ENCODE results near the gene RASD1.
"Not testable (repeated sequence)": the region's sequence is repeated elsewhere in the genome, so short reads cannot be mapped to it uniquely, and the experiment has no call there.

Gene RASD1

GRCh38 chr17:17491031-17491471 lies 5.1 kb downstream of the RASD1 start:
- TF ChIP-seq, protein P1, sequence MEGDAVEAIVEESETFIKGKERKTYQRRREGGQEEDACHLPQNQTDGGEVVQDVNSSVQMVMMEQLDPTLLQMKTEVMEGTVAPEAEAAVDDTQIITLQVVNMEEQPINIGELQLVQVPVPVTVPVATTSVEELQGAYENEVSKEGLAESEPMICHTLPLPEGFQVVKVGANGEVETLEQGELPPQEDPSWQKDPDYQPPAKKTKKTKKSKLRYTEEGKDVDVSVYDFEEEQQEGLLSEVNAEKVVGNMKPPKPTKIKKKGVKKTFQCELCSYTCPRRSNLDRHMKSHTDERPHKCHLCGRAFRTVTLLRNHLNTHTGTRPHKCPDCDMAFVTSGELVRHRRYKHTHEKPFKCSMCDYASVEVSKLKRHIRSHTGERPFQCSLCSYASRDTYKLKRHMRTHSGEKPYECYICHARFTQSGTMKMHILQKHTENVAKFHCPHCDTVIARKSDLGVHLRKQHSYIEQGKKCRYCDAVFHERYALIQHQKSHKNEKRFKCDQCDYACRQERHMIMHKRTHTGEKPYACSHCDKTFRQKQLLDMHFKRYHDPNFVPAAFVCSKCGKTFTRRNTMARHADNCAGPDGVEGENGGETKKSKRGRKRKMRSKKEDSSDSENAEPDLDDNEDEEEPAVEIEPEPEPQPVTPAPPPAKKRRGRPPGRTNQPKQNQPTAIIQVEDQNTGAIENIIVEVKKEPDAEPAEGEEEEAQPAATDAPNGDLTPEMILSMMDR (IDR thresholded peaks at IDR 0.05; ENCODE audit: low read depth, low read length, missing control alignments) = no peak
- no peak overlapping the region for H3K27ac ChIP-seq
- peaks cover 2% of the 10 kb centered on the region for H3K36me3 ChIP-seq (replicated peaks)
- no peak for DNase-seq
- in situ Hi-C loops (cut with HindIII; ENCODE audit: low pct_ligation_motif_present, low sequenced_read_pairs) = no loop called here
- H3K4me3 ChIP-seq (ENCODE audit: low read depth, low read length) = no peak overlapping the region
- no peaks in the 10 kb centered on the region for H3K27me3 ChIP-seq (replicated peaks)

DNA sequence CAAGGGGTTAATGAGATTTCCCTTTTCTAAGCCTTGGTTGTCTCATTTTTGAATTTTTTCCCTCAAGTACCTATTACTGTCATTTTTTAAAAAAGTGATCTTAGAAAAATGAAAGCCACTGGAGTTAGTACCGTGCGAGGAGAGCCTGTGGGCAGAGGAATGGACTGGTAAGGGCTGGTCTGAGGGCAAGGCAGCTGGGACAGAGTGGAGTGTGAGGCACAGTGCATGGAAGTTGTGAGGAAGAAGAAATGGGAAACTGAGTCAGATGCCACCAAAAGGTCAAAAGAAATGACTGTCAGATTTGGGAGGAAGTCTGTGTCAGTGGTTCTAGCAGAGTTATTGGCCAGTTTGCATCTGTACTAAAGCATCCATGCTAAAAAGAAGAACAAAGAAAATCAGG lies 8.2 kb downstream of the RASD1 start:
- in situ Hi-C loops (cut with HindIII; ENCODE audit: low pct_ligation_motif_present, low sequenced_read_pairs) = no loop called here
- DNase-seq = no peak
- H3K27me3 ChIP-seq (replicated peaks) = no peaks in the 10 kb centered on the region
- H3K27ac ChIP-seq = no peak overlapping the region
- TF ChIP-seq, protein P1 (IDR thresholded peaks at IDR 0.05; ENCODE audit: low read depth, low read length, missing control alignments) = no peak
- no peak overlapping the region for H3K4me3 ChIP-seq (ENCODE audit: low read depth, low read length)
- H3K36me3 ChIP-seq (replicated peaks) = peaks cover 2% of the 10 kb centered on the region

DNA sequence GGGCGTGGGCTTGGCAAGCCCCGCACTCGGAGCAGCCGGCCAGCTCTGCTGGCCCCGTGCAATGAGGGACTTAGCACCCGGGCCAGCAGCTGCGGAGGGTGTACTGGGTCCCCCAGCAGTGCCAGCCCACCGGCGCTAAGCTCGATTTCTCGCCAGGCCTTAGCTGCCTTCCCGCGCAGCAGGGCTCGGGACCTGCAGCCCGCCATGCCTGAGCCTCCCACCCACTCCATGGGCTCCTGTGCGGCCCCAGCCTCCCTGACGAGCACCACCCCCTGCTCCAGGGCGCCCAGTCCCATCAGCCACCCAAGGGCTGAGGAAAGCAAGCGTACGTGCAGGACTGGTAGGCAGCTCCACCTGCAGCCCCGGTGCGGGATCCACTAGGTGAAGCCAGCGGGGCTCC lies 9.8 kb downstream of the RASD1 start:
- DNase-seq; H3K4me3 ChIP-seq (ENCODE audit: low read depth, low read length); H3K27ac ChIP-seq; H3K36me3 ChIP-seq (replicated peaks); in situ Hi-C loops (cut with HindIII; ENCODE audit: low pct_ligation_motif_present, low sequenced_read_pairs); H3K27me3 ChIP-seq (replicated peaks): not testable (repeated sequence)

DNA sequence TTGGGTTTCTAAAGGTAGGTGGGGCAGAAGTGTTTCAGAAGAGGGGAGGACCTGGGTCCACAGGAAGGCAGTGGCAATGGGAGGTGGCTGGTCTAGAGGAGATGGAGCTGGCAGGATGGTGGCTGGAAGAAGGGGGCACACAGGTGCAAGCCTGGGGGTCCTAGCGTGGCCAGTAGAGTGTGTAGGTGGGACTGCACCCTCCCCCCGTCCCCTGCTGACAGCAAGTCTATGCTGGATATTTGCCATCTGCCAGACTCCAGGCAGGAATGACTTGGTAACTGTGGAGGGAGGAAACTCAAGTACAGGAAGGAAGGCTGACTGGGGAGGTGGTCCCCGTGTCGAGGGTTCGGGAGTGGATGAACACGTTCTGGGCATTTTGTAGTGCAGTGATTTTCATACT lies 10.8 kb downstream of the RASD1 start:
- no peak overlapping the region for H3K27ac ChIP-seq
- no peak for DNase-seq
- H3K36me3 ChIP-seq (replicated peaks) = peaks cover 2% of the 10 kb centered on the region
- H3K27me3 ChIP-seq (replicated peaks) = no peaks in the 10 kb centered on the region
- in situ Hi-C loops (cut with HindIII; ENCODE audit: low pct_ligation_motif_present, low sequenced_read_pairs) = no loop called here
- TF ChIP-seq, protein P1 (IDR thresholded peaks at IDR 0.05; ENCODE audit: low read depth, low read length, missing control alignments) = no peak
- no peak overlapping the region for H3K4me3 ChIP-seq (ENCODE audit: low read depth, low read length)

- no peak overlapping the region for H3K4me3 ChIP-seq (ENCODE audit: low read depth, low read length)
- TF ChIP-seq, protein P1 (IDR thresholded peaks at IDR 0.05; ENCODE audit: low read depth, low read length, missing control alignments) = no peak
- H3K36me3 ChIP-seq (replicated peaks) = peaks cover 2% of the 10 kb centered on the region
- no peaks in the 10 kb centered on the region for H3K27me3 ChIP-seq (replicated peaks)
- in situ Hi-C loops (cut with HindIII; ENCODE audit: low pct_ligation_motif_present, low sequenced_read_pairs) = no loop called here
- DNase-seq = no peak
- no peak overlapping the region for H3K27ac ChIP-seq
Observed at GRCh38 chr17:17484451-17484899, 11.7 kb downstream of the RASD1 start.

GRCh38 chr17:17481860-17482259 lies 14.3 kb downstream of the RASD1 start:
- no peak overlapping the region for H3K4me3 ChIP-seq (ENCODE audit: low read depth, low read length)
- TF ChIP-seq, protein P1 (IDR thresholded peaks at IDR 0.05; ENCODE audit: low read depth, low read length, missing control alignments) = no peak
- in situ Hi-C loops (cut with HindIII; ENCODE audit: low pct_ligation_motif_present, low sequenced_read_pairs) = no loop called here
- DNase-seq = no peak
- H3K27ac ChIP-seq = no peak overlapping the region
- no peaks in the 10 kb centered on the region for H3K27me3 ChIP-seq (replicated peaks)
- H3K36me3 ChIP-seq (replicated peaks) = no peaks in the 10 kb centered on the region

Data from brain microvascular endothelial cell (primary cell).